BLaER1 treated with 17β-estradiol and CSF1 and Interleukin-3, amounts not matched to agents 10 nM and 100 nM (cell line): Measurements from ENCODE around the gene BICDL2.

Experiments used
- H3K27ac ChIP-seq, 11 experiments: shearing (Covaris generic); formaldehyde crosslinking; 2 replicates each; pipeline ENCODE4 v1.8.1; 2022
- H3K27me3 ChIP-seq, 11 experiments: shearing (Covaris generic); formaldehyde crosslinking; 2 replicates each; pipeline ENCODE4 v1.8.1; 2022
- H3K36me3 ChIP-seq, 11 experiments: shearing (Covaris generic); formaldehyde crosslinking; 2 replicates each; pipeline ENCODE4 v1.8.1; 2022
- H3K4me1 ChIP-seq, 10 experiments: shearing (Covaris generic); formaldehyde crosslinking; 2 replicates each; pipeline ENCODE4 v1.8.1; 2022
- H3K4me2 ChIP-seq, 11 experiments: shearing (Covaris generic); formaldehyde crosslinking; 2 replicates each; pipeline ENCODE4 v1.8.1; 2022
- H3K4me3 ChIP-seq, 10 experiments: shearing (Covaris generic); formaldehyde crosslinking; 2 replicates each; pipeline ENCODE4 v1.8.1; 2022
- H3K9ac ChIP-seq, 11 experiments: shearing (Covaris generic); formaldehyde crosslinking; 2 replicates each; pipeline ENCODE4 v1.8.1; 2022
- H3K9me3 ChIP-seq, 11 experiments: shearing (Covaris generic); formaldehyde crosslinking; replicated peaks in 1 of 11; 2 replicates each; pipeline ENCODE4 v1.8.1; 2022
- H4K20me1 ChIP-seq, 11 experiments: shearing (Covaris generic); formaldehyde crosslinking; 2 replicates each; pipeline ENCODE4 v1.8.1; 2022
- Cebpa-rat ChIP-seq, 11 experiments: shearing (Covaris generic); IDR thresholded peaks; 2 replicates each; pipeline ENCODE4 v1.8.1; 2022

The BICDL2 gene

GRCh38 chr16:3027983-3028715 is 8.6 kb downstream of the BICDL2 start:
- peak overlapping the region; percentile 71 to 87 (median 82) for H3K4me2 ChIP-seq
- peaks cover 35 to 56% (median 49%) of the 10 kb centered on the region in 10 experiments for H3K4me1 ChIP-seq
- no peaks in the 10 kb centered on the region for H3K9me3 ChIP-seq
- peaks cover 20 to 28% (median 23%) of the 10 kb centered on the region in 11 experiments for H3K36me3 ChIP-seq
- peak overlapping the region in 4 of 11 experiments; percentile 20 to 57 (median 36); a peak in 4 of 22 replicates for H3K9ac ChIP-seq
- peak overlapping the region in 5 of 10 experiments; percentile 14 to 29 (median 25); a peak in 4 of 20 replicates for H3K4me3 ChIP-seq
- no peak overlapping the region; a peak in 1 of 22 replicates for H3K27ac ChIP-seq
- TF ChIP-seq Cebpa-rat (IDR thresholded peaks at IDR 0.05): no peak
- peaks cover 0 to 84% (median 74%) of the 10 kb centered on the region in 11 experiments; a peak in 20 of 22 replicates for H4K20me1 ChIP-seq
- peaks cover 49 to 54% (median 50%) of the 10 kb centered on the region in 11 experiments for H3K27me3 ChIP-seq

- Histone ChIP-seq H3K4me1 (peaks cover 42 to 63% (median 56%) of the 10 kb centered on the region in 10 experiments), H4K20me1 (peaks cover 0 to 89% (median 81%) of the 10 kb centered on the region in 11 experiments; a peak in 20 of 22 replicates), H3K9me3 (no peaks in the 10 kb centered on the region), H3K27me3 (peaks cover 42 to 47% (median 43%) of the 10 kb centered on the region in 11 experiments), H3K27ac (no peak overlapping the region), H3K9ac (peak overlapping the region in 1 of 11 experiments; percentile 57; a peak in 3 of 22 replicates), H3K36me3 (peaks cover 20 to 28% (median 23%) of the 10 kb centered on the region in 11 experiments), H3K4me2 (peak overlapping the region in 9 of 11 experiments; percentile 74 to 87 (median 82); a peak in 14 of 22 replicates), H3K4me3 (no peak overlapping the region)
- no peak for TF ChIP-seq Cebpa-rat (IDR thresholded peaks at IDR 0.05)
Observed at GRCh38 chr16:3027489-3027795, 9.3 kb downstream of the BICDL2 start.

- Histone ChIP-seq H3K27me3 (peaks cover 36 to 41% (median 37%) of the 10 kb centered on the region in 11 experiments), H3K36me3 (peaks cover 20 to 28% (median 23%) of the 10 kb centered on the region in 11 experiments), H3K9ac (no peak overlapping the region; a peak in 1 of 22 replicates), H3K27ac (no peak overlapping the region), H3K4me2 (peak overlapping the region in 6 of 11 experiments; percentile 74 to 87 (median 83); a peak in 9 of 22 replicates), H3K4me3 (no peak overlapping the region), H4K20me1 (peaks cover 0 to 92% (median 87%) of the 10 kb centered on the region in 11 experiments; a peak in 21 of 22 replicates), H3K9me3 (no peaks in the 10 kb centered on the region), H3K4me1 (peaks cover 48 to 69% (median 62%) of the 10 kb centered on the region in 10 experiments)
- TF ChIP-seq Cebpa-rat (IDR thresholded peaks at IDR 0.05): no peak
Observed at GRCh38 chr16:3026609-3027488, 9.9 kb downstream of the BICDL2 start.

- H3K9ac ChIP-seq: 0 out of 22 replicates have a peak overlapping the region, but pooled peaks of 3 of the 11 experiments have one; percentile 23 to 41 (median 36)
- no peak overlapping the region for H3K4me3 ChIP-seq
- peaks cover 0 to 94% (median 91%) of the 10 kb centered on the region in 11 experiments; a peak in 21 of 22 replicates for H4K20me1 ChIP-seq
- peaks cover 28 to 40% (median 34%) of the 10 kb centered on the region in 11 experiments for H3K27me3 ChIP-seq
- H3K27ac ChIP-seq: no peak overlapping the region
- peaks cover 20 to 28% (median 23%) of the 10 kb centered on the region in 11 experiments for H3K36me3 ChIP-seq
- TF ChIP-seq Cebpa-rat (IDR thresholded peaks at IDR 0.05): no peak
- no peaks in the 10 kb centered on the region for H3K9me3 ChIP-seq
- peaks cover 55 to 78% (median 71%) of the 10 kb centered on the region in 10 experiments for H3K4me1 ChIP-seq
- H3K4me2 ChIP-seq: no peak overlapping the region
Observed at GRCh38 chr16:3026003-3026378, 10.8 kb downstream of the BICDL2 start.

GRCh38 chr16:3025032-3026002 is 11.4 kb downstream of the BICDL2 start:
- H3K9ac ChIP-seq: peak overlapping the region in 4 of 11 experiments; percentile 35 to 94 (median 38); a peak in 4 of 22 replicates
- TF ChIP-seq Cebpa-rat (IDR thresholded peaks at IDR 0.05): no peak
- peak overlapping the region in 5 of 10 experiments; percentile 68 to 82 (median 73); a peak in 5 of 20 replicates for H3K4me3 ChIP-seq
- peak overlapping the region; percentile 95 to 100 (median 99) for H3K4me2 ChIP-seq
- peaks cover 21 to 40% (median 34%) of the 10 kb centered on the region in 11 experiments for H3K27me3 ChIP-seq
- H3K36me3 ChIP-seq: peaks cover 20 to 28% (median 23%) of the 10 kb centered on the region in 11 experiments
- peaks cover 0 to 94% (median 89%) of the 10 kb centered on the region in 11 experiments; a peak in 21 of 22 replicates for H4K20me1 ChIP-seq
- no peaks in the 10 kb centered on the region for H3K9me3 ChIP-seq
- peaks cover 55 to 84% (median 77%) of the 10 kb centered on the region in 10 experiments for H3K4me1 ChIP-seq
- no peak overlapping the region for H3K27ac ChIP-seq

- H3K4me1 ChIP-seq: peaks cover 54 to 82% (median 74%) of the 10 kb centered on the region in 10 experiments
- peaks cover 20 to 28% (median 23%) of the 10 kb centered on the region in 11 experiments for H3K36me3 ChIP-seq
- peaks cover 7 to 35% (median 22%) of the 10 kb centered on the region in 11 experiments for H3K27me3 ChIP-seq
- peaks cover 0 to 79% (median 75%) of the 10 kb centered on the region in 11 experiments; a peak in 21 of 22 replicates for H4K20me1 ChIP-seq
- no peaks in the 10 kb centered on the region for H3K9me3 ChIP-seq
- H3K4me3 ChIP-seq: peak within 1 kb of the TSS; percentile 66 to 82 (median 74)
- peak within 1 kb of the TSS; percentile 95 to 100 (median 99) for H3K4me2 ChIP-seq
- H3K9ac ChIP-seq: peak within 1 kb of the TSS; percentile 91 to 99 (median 94)
- TF ChIP-seq Cebpa-rat (IDR thresholded peaks at IDR 0.05): no peak
- H3K27ac ChIP-seq: peak within 1 kb of the TSS; percentile 91 to 99 (median 97)
Observed at GRCh38 chr16:3023669-3024478, 12.9 kb downstream of the BICDL2 start, which contains the start of the genes HCFC1R1 and THOC6. TSS of gene HCFC1R1 (minus strand) at chr16:3023942. CDS start at chr16:3023941, 1 bp downstream. TSS of gene THOC6 (plus strand) at chr16:3024035. CDS start at chr16:3024327, 292 bp downstream.

GRCh38 chr16:3023415-3023668 is 13.4 kb downstream of the BICDL2 start:
- peak overlapping the region; percentile 91 to 99 (median 97); a peak in 20 of 22 replicates for H3K27ac ChIP-seq
- H3K4me2 ChIP-seq: peak overlapping the region; percentile 95 to 100 (median 99)
- peaks cover 0 to 74% (median 70%) of the 10 kb centered on the region in 11 experiments; a peak in 21 of 22 replicates for H4K20me1 ChIP-seq
- peaks cover 2 to 34% (median 22%) of the 10 kb centered on the region in 11 experiments for H3K27me3 ChIP-seq
- H3K4me3 ChIP-seq: peak overlapping the region; percentile 66 to 82 (median 74)
- no peaks in the 10 kb centered on the region for H3K9me3 ChIP-seq
- H3K36me3 ChIP-seq: peaks cover 20 to 28% (median 23%) of the 10 kb centered on the region in 11 experiments
- no peak for TF ChIP-seq Cebpa-rat (IDR thresholded peaks at IDR 0.05)
- H3K9ac ChIP-seq: peak overlapping the region; percentile 91 to 99 (median 94)
- peaks cover 49 to 78% (median 69%) of the 10 kb centered on the region in 10 experiments for H3K4me1 ChIP-seq
